Forelimb muscle (tissue), 1 donor: ENCODE results near the gene POLR1E. TPM values are rescaled to one million over a fixed set of nuclear protein-coding genes. Genes with fewer than 3 reads are reported as not detected.

Experiments
- DNase-seq: peaks from one replicate; pipeline ENCODE4 v3.0.0-alpha.2; 2013; ENCODE audit warnings: low read depth
- polyA plus RNA-seq: library from polyadenylated mRNA; unstranded; fragments of 120-200 nt; gene quantifications from one replicate; pipeline ENCODE4 v1.2.1, GENCODE V29; 2013; ENCODE audit not compliant: insufficient read length

POLR1E gene, protein sequence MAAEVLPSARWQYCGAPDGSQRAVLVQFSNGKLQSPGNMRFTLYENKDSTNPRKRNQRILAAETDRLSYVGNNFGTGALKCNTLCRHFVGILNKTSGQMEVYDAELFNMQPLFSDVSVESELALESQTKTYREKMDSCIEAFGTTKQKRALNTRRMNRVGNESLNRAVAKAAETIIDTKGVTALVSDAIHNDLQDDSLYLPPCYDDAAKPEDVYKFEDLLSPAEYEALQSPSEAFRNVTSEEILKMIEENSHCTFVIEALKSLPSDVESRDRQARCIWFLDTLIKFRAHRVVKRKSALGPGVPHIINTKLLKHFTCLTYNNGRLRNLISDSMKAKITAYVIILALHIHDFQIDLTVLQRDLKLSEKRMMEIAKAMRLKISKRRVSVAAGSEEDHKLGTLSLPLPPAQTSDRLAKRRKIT
- polyA plus RNA-seq, result 27.3 TPM

DNA sequence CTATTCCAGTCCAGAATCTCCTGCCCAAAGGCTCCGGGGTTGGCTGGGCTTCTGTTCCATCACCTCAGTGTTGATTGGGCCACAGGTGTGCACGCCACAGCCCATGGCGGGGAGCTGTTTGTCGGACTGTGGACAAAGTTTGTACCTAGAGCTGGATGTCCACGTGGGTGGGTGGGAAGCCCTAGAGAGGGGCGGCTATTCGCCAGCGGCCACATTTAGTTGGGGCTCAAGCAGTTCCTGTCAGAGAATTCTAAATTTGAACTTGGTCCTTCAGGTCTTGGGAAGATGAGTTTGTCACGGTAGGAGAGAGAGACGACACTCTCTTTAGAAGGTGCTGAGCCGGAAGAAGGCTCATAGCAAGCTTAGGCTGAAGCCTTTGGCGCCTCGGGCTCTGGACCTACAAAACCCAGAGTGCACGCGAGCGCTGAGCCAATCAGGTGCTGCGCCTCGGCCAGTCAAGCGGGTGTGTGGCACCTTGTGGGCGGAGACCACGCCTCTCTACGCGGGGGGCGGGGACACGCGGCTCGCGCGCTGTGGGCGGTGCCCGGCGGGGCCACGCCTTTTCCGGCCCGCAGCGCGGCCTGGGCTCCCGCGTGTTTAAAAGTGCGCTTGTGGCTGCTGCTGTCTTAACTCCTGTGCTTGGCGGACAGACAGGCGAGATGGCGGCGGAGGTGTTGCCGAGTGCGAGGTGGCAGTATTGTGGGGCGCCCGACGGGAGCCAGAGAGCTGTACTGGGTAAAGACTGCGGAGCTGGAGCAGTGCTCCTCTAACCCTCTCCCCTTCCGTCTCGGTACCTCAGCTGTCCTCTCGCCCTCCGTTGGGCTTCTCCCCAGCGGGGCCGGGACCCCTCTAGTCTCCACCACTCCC lies at the start of gene POLR1E:
POLR1E (plus strand) TSS at position 560 of the 867 bp plus-strand sequence; CDS start at position 660, 100 bp downstream.
- DNase-seq, result no peak

GRCh38 chr9:37436540-37436939 lies 49.2 kb upstream of the POLR1E start:
- no peak for DNase-seq

GRCh38 chr9:37437010-37437409 lies 48.7 kb upstream of the POLR1E start:
- no peak for DNase-seq

- no peak for DNase-seq
These were observed 48.1 kb upstream of the POLR1E start for GRCh38 chr9:37437621-37438020.

DNA sequence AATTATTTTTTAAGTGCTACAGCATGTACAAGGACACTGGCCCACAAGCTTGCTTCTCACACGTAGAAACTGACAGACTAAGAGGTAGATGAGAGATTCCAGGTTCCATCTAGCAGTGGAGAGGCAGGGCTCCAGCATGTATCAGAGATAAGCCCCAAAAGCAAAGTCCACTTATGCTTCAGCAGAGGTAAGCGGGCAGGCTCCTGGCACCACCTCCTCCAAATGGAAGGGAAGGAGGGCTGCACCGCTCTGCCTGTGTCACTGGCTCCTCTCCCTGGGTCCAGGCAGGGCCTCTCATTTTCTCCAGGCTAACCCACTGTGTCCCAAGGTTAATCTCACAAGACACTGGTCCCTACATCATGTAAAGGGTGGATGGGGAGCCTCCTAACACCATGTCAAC lies 47.4 kb upstream of the POLR1E start:
- no peak for DNase-seq

GRCh38 chr9:37441776-37442370 lies 43.9 kb upstream of the POLR1E start:
- no peak for DNase-seq

DNA sequence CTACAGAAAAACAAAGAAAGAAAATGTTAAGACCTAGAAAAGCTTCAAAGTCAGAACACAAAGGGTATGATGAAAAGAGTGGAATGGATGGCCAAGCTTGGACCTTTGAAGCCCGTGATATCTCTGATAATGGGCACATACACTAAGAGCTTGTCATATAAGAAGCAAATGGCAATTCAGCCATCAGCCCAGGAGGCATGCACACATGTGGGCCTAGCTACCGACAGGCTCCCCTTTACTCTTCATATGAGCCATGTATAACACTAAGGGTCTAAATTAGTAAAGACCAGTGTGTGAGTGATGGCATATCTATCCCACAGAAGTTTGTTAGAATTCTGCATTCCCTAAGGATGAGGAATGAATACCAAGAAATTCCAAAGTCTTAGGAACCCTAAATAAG lies 43.2 kb upstream of the POLR1E start:
- DNase-seq, result no peak

GRCh38 chr9:37443566-37443965 lies 42.2 kb upstream of the POLR1E start:
- DNase-seq, result no peak

DNA sequence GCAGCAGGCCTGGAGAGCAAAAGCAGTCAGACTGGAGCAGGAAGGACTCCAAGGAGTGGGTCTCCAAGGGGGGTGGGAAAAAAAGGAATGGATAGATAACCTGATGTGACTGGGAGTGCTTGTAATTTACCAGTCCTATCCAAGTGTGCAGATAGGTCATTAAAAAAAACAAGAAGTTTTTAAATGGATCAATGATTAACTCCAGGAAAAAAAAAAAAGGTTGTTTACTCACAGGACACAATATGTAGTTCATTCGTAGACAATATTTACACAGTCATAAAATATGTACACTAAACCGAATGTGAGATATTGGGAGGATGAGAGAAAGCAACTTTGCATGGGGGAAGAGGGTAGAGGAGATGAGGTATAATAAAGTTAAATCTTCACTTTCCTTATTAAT lies 40.9 kb upstream of the POLR1E start:
- no peak for DNase-seq

GRCh38 chr9:37445832-37446231 lies 39.9 kb upstream of the POLR1E start:
- DNase-seq, result no peak

DNA sequence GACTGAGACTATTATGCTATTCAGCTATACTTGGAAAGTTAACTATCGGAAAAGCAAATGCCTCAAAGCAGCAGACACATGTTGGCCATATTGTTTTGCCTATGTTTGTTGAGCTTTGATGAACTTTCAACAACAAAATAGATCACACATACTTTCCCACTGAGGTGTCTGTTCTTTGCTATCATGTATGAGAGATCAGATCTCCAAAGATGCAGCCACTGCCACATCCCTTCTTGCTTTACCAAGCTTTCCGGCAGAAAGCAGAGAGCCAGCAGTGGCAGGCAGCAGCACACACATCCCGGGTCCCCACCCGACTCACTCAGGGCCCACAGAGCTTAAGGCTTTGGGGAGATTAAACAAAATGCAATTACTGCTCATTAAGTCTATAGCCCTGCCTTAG lies 39.3 kb upstream of the POLR1E start:
- DNase-seq, result no peak

DNA sequence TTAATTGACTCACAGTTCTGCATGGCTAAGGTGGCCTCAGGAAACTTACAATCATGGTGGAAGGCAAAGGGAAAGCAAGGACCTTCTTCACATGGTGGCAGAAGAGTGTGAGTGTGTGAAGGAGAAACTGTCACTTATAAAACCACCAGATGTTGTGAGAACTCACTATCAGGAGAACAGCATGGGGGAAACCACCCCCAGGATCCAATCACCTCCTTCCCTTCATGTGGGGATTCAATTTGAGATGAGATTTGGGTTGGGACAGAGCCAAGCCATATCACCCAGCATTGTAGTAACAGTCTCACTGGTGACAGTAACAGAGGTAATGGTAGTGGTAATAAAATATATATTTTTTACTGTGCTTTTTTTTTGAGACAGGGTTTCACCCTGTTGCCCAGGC lies 38.6 kb upstream of the POLR1E start:
- DNase-seq, result no peak

- DNase-seq, result no peak
These were observed 35.7 kb upstream of the POLR1E start for GRCh38 chr9:37449862-37450632.

DNA sequence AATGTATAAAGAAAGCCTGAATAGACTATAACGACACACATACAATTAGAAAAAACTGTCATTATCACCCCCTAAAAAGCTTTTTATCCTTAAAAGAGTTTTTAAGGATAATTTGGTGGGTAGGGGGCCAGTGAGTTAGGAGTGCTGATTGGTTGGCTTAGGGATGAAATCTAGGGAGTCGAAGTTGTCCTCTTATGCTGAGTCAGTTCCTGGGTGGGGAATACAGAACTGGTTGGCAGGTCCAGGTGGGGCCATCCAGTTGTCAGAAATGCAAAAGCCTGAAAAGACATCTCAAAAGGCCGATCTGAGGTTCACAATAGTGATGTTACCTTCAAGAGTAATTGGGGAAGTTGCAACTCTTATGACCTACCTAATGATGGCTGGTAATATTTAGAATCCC lies 34.1 kb upstream of the POLR1E start:
- no peak for DNase-seq

GRCh38 chr9:37452611-37453010 lies 33.1 kb upstream of the POLR1E start:
- DNase-seq, result no peak

GRCh38 chr9:37453827-37454226 lies 31.9 kb upstream of the POLR1E start:
- DNase-seq, result no peak

- DNase-seq, result no peak
These were observed 31.5 kb upstream of the POLR1E start for GRCh38 chr9:37454238-37454637.

DNA sequence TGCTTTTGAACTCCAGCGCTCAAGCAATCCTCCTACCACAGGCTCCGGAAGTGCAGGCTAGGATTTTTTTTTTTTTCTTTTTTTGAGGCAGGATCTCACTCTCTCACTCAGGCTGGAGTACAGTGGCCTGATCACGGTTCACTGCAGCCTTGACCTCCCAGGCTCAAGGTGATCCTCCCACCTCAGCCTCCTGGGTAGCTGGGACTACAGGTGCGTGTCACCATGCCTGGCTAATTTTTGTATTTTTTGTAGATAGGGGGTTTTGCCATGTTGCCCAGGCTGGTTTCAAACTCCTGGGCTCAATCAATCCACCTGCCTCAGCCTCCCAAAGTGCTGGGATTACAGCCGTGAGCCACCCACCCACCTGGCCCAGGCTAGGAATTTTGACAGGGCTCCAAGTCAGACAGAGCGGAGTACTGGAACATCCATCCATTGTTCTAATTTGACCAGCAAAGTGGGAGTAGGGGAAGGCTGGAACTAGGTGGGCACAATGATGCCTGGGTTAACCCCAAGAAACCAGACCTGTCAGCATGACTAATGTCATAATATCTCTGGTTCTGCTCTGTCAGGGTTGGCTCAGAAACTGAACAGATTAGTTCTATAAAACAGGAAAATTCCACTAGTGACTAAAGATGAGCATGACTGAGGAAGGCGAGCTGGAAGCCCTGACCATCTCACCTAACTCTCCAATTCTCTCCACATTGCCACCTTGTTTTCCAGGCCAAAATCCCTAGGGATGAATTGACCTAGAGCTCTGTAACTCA lies 29.7 kb upstream of the POLR1E start:
- DNase-seq, result no peak

DNA sequence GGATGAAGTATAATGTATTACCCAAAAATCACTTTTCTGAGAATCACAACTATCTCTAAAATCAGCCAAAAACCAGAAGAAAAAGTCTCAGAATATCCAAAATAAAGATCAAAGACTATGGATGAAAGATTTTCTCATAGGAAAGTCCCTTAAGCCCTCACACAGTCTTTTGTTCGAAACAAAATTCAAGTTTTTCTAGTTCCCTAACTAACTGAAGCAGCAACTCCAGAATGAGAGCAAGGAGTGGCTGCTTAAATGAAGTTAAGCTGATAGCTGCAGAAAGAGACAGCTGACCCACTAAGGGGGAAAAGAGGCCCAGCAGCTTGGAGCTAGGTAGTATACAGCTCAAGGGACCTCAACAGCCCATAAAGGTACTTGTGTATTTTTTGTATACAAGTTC lies 28.9 kb upstream of the POLR1E start:
- DNase-seq, result no peak

GRCh38 chr9:37464006-37464405 lies 21.7 kb upstream of the POLR1E start:
- DNase-seq, result no peak
